ENCODE data around the gene UST.

DNA sequence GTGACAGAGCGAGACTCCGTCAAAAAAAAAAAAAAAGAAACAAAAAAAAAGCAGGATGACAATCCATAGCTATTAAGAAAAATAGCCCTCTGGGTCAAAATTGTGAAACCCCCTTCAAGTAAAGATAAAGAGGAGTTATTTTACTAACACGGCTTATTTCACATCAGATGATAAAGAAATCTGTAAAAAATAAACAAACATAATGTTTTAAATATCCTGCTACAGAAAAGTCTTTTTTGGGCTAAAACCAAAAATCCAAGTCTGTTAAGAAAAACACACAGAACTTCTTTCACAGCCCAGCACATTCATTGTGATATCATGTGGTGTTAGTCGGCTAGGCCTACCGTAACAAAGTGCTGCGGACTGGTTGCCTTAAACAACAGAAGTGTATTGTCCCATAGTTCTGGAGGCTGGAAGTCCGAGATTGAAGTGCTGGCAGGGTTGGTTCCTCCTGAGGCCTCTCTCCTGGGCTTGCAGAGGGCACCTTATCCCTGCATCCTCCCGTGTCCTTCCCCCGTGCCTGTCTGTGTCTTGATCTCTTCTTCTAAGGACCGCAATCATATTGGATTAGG is 331.5 kb downstream of the UST start:
- TF ChIP-seq, protein P1, sequence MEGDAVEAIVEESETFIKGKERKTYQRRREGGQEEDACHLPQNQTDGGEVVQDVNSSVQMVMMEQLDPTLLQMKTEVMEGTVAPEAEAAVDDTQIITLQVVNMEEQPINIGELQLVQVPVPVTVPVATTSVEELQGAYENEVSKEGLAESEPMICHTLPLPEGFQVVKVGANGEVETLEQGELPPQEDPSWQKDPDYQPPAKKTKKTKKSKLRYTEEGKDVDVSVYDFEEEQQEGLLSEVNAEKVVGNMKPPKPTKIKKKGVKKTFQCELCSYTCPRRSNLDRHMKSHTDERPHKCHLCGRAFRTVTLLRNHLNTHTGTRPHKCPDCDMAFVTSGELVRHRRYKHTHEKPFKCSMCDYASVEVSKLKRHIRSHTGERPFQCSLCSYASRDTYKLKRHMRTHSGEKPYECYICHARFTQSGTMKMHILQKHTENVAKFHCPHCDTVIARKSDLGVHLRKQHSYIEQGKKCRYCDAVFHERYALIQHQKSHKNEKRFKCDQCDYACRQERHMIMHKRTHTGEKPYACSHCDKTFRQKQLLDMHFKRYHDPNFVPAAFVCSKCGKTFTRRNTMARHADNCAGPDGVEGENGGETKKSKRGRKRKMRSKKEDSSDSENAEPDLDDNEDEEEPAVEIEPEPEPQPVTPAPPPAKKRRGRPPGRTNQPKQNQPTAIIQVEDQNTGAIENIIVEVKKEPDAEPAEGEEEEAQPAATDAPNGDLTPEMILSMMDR (IDR thresholded peaks at IDR 0.05), result no peak
- TF ChIP-seq POLR2A (IDR thresholded peaks at IDR 0.05) (no peak), EP300 (IDR thresholded peaks at IDR 0.05) (no peak), POLR2AphosphoS5 (IDR thresholded peaks at IDR 0.05) (no peak)
